Astrocyte (in vitro differentiated cells and primary cell): ENCODE results near the gene SCN2B.
A peak's percentile ranks its signal among the peaks of the same experiment; 100 is the strongest.

Experiments
- EZH2 ChIP-seq: IDR thresholded peaks from 2 replicates; pipeline ENCODE4 v1.6.1; 2012; ENCODE audit warnings: mild to moderate bottlenecking, low read length, inconsistent platforms; ENCODE audit not compliant: insufficient read depth
- TF ChIP-seq, protein P1 (sequence below): IDR thresholded peaks from 2 replicates; pipeline ENCODE4 v1.5.1; 2011; ENCODE audit warnings: low read depth, mild to moderate bottlenecking, inconsistent platforms, low read length, moderate library complexity; ENCODE audit not compliant: insufficient read depth

DNA sequence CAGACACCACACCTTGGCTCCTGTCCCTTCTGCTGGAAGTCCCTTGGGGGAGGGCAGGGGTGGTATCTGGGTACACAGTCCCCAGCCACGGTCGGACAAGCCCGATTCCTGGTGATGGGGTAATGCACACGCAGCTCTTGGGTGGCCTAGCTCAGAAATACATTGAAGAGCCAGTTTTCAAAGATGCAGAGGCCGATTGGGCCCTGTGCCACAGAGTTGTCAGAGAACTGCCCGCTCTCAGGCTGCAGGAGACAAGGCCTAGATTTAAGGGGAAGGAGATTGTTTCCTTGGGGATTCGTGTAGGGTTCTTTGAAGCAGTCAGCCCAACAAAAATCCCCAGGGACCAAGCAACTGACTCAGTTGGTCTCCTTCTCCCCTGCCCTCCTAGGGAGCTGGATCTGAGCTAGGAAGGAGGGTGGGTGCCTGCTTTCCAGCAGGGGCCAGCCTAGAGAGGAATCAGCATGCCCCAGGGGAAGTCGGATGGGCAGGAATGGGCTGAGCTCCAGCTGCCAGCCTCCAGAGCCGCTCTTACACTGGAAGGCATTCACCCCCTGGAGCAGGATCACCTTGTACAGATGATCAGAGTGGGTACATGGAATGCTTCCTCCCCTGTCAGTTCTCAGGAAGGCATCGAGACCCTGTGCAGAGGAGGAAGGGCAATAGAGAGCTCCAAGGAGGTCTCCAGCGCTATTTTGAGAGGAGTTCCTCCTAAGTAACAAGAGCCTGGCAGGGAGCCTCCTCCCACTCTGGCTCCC is 20.5 kb downstream of the SCN2B start:
- TF ChIP-seq, protein P1, sequence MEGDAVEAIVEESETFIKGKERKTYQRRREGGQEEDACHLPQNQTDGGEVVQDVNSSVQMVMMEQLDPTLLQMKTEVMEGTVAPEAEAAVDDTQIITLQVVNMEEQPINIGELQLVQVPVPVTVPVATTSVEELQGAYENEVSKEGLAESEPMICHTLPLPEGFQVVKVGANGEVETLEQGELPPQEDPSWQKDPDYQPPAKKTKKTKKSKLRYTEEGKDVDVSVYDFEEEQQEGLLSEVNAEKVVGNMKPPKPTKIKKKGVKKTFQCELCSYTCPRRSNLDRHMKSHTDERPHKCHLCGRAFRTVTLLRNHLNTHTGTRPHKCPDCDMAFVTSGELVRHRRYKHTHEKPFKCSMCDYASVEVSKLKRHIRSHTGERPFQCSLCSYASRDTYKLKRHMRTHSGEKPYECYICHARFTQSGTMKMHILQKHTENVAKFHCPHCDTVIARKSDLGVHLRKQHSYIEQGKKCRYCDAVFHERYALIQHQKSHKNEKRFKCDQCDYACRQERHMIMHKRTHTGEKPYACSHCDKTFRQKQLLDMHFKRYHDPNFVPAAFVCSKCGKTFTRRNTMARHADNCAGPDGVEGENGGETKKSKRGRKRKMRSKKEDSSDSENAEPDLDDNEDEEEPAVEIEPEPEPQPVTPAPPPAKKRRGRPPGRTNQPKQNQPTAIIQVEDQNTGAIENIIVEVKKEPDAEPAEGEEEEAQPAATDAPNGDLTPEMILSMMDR = no peak
- TF ChIP-seq EZH2 = peak; percentile 20
